SK-N-SH treated with all-trans-retinoic acid at 6 μM for 48 hours (cell line): ENCODE measurements around the gene ETF1.

Experiments used
- ARNTL ChIP-seq: fragments of 450-650 bp; formaldehyde crosslinking; IDR thresholded peaks from 2 replicates; pipeline ENCODE4 v1.5.0; 2020; ENCODE audit warnings: low read depth, mild to moderate bottlenecking, moderate library complexity, borderline replicate concordance
- CREB5 ChIP-seq: fragments of 250-450 bp; sonication (Bioruptor Pico); IDR thresholded peaks from 2 replicates; pipeline ENCODE4 v1.5.1; 2020; ENCODE audit warnings: low read depth, mild to moderate bottlenecking, moderate library complexity
- CSRNP3 ChIP-seq: fragments of 250-450 bp; sonication (Bioruptor Pico); IDR thresholded peaks from 2 replicates; pipeline ENCODE4 v1.5.1; 2021; ENCODE audit warnings: mild to moderate bottlenecking, moderate library complexity
- ESRRG ChIP-seq: fragments of 250-450 bp; sonication (Bioruptor Pico); IDR thresholded peaks from 2 replicates; pipeline ENCODE4 v1.6.1; 2021; ENCODE audit warnings: mild to moderate bottlenecking
- ISL1 ChIP-seq: fragments of 250-450 bp; sonication (Bioruptor Pico); IDR thresholded peaks from 2 replicates; pipeline ENCODE4 v2.1.2; 2022; ENCODE audit warnings: mild to moderate bottlenecking, moderate library complexity
- PPARA ChIP-seq: fragments of 250-450 bp; sonication (Bioruptor Pico); IDR thresholded peaks from 2 replicates; pipeline ENCODE4 v1.5.0; 2020; ENCODE audit warnings: mild to moderate bottlenecking, borderline replicate concordance
- RARB ChIP-seq: fragments of 250-450 bp; sonication (Bioruptor Pico); IDR thresholded peaks from 2 replicates; pipeline ENCODE4 v1.8.0; 2021; ENCODE audit warnings: mild to moderate bottlenecking, moderate library complexity
- TOX ChIP-seq: fragments of 250-450 bp; sonication (Bioruptor Pico); IDR thresholded peaks from 2 replicates; pipeline ENCODE4 v1.8.0; 2021; ENCODE audit warnings: mild to moderate bottlenecking, moderate library complexity, borderline replicate concordance
- ZFP3 ChIP-seq: fragments of 250-450 bp; sonication (Bioruptor Pico); IDR thresholded peaks from 2 replicates; pipeline ENCODE4 v1.5.0; 2020; ENCODE audit warnings: mild to moderate bottlenecking, moderate library complexity
- ZFP30 ChIP-seq: fragments of 450-650 bp; formaldehyde crosslinking; IDR thresholded peaks from 2 replicates; pipeline ENCODE4 v1.5.0; 2022; ENCODE audit warnings: mild to moderate bottlenecking, moderate library complexity
- ZNF565 ChIP-seq: fragments of 450-650 bp; formaldehyde crosslinking; conservative IDR thresholded peaks from 2 replicates; pipeline ENCODE4 v1.5.0; 2020; ENCODE audit warnings: low read depth, mild to moderate bottlenecking, moderate library complexity
- ZNF70 ChIP-seq: fragments of 450-650 bp; formaldehyde crosslinking; IDR thresholded peaks from 2 replicates; pipeline ENCODE4 v1.5.0; 2020; ENCODE audit warnings: mild to moderate bottlenecking, moderate library complexity
- ZNF8 ChIP-seq: fragments of 450-650 bp; formaldehyde crosslinking; IDR thresholded peaks from 2 replicates; pipeline ENCODE4 v1.5.0; 2020; ENCODE audit warnings: mild to moderate bottlenecking, moderate library complexity
- TF ChIP-seq, protein P1 (sequence below): fragments of 250-450 bp; sonication (Bioruptor Pico); IDR thresholded peaks from 2 replicates; pipeline ENCODE4 v1.8.0; 2020; ENCODE audit warnings: mild to moderate bottlenecking, moderate library complexity, borderline replicate concordance

DNA sequence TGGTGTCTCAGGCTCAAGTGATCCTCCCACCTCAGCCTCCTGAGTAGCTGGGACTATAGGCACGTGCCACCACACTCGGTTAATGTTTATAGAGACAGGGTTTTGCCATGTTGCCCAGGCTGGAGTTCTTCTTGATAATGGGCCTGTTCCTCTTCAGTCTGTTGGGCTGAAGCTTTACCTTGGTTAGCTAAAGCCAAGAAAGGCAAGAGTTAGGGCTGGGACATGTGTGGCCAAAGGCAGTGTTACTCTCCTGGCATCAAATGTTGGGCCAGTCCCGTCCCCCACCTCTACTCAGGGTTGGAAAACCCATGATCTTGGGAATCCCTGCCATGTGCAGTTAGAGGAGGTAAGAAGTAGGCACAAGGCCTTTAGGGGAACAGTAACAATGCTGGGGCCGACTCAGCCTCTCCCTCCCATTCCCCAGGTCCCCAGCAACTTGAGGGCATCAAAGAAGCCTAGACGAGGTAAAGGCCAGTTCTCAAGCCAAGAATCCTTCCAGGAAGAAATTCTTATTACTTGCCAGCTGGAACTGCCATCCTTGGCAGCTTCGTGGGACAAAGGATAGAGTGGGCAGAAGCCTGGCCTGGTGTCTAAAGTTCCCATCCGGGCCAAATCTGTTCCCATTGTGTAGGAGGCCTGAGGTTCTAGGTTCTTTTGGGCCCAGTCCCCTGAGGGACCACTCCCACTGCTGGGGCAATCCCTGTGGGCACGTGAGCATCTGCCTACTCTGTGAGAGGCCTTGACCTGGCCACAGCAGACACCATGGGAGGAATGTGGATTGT, 73.3 kb downstream of the ETF1 start:
- TF ChIP-seq ZFP30 (CRISPR knock-in tag) (peak; percentile 54), ZNF8 (CRISPR knock-in tag) (peak; percentile 79), CSRNP3 (peak; percentile 91), PPARA (peak; percentile 22; the same call in 1 of the 2 replicates), ZNF70 (peak; percentile 43), ESRRG (CRISPR knock-in tag) (peak; percentile 97), ARNTL (peak; percentile 52), ISL1 (CRISPR knock-in tag) (no peak), ZFP3 (CRISPR knock-in tag) (peak; percentile 52), CREB5 (peak; percentile 99), TOX (CRISPR knock-in tag) (peak; percentile 98; the same call in 1 of the 2 replicates), ZNF565 (peak; percentile 76), RARB (CRISPR knock-in tag) (peak; percentile 98)
- TF ChIP-seq, protein P1, sequence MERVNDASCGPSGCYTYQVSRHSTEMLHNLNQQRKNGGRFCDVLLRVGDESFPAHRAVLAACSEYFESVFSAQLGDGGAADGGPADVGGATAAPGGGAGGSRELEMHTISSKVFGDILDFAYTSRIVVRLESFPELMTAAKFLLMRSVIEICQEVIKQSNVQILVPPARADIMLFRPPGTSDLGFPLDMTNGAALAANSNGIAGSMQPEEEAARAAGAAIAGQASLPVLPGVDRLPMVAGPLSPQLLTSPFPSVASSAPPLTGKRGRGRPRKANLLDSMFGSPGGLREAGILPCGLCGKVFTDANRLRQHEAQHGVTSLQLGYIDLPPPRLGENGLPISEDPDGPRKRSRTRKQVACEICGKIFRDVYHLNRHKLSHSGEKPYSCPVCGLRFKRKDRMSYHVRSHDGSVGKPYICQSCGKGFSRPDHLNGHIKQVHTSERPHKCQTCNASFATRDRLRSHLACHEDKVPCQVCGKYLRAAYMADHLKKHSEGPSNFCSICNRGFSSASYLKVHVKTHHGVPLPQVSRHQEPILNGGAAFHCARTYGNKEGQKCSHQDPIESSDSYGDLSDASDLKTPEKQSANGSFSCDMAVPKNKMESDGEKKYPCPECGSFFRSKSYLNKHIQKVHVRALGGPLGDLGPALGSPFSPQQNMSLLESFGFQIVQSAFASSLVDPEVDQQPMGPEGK (CRISPR knock-in tag), result peak; percentile 94
